Activated CD8-positive, alpha-beta memory T cell treated with anti-CD3 and anti-CD28 coated beads, Interleukin-2, amount 50 U/mL, for 1 hour (primary cell): ENCODE measurements around the gene PTGES2.
"Not testable (repeated sequence)": the region's sequence is repeated elsewhere in the genome, so short reads cannot be mapped to it uniquely, and the experiment has no call there.

Source experiments
- DNase-seq: peaks from one replicate; pipeline ENCODE4 v3.0.0-alpha.2; 2020; ENCODE audit errors: extremely low read depth

PTGES2 gene

DNA sequence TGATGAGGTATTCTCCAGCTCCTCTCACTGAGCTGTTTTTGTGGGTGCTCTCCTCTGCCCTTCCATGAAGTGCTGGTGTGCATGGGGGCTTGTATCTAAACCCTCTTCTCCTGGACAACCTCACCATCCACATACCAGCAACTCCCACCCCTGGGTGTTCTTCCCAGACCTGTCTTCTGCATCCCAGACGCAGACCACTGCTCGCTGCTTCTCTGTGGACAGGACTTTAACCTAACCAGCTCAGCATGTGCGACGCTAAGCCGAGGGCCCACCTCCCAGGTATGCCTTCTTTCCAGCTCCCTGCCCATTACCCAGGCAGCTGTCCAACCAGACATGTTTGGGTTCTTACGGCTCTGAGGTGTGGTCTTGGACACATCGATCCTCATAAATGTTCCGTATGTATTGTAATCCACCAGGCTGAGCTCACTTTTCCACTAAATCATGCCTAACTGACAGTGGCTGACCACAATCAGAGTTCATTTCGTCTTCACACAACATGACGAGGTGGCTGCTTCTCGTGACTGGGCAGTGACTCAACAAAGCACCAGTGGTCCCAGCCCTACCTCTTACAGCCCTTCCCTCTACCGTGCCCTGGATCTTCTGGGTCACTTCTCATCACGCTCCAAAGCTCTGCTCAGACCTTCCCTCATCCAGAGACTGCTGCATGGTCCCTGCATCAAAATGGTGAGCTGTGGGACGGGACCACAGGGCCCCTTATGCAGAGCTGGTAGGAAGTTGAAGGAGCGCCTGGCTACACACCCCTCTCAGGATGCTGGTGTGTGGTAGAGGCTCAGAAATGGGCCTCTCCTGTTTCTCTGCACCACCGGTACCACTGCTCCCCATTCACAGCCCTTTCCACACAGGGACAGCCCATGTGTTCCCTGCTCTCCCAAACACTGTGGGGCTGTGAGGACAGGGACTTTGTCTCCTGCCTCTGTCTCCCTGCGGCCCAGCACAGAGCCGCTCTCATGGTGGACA is 9.6 kb upstream of the PTGES2 start:
- DNase-seq, result no peak

DNA sequence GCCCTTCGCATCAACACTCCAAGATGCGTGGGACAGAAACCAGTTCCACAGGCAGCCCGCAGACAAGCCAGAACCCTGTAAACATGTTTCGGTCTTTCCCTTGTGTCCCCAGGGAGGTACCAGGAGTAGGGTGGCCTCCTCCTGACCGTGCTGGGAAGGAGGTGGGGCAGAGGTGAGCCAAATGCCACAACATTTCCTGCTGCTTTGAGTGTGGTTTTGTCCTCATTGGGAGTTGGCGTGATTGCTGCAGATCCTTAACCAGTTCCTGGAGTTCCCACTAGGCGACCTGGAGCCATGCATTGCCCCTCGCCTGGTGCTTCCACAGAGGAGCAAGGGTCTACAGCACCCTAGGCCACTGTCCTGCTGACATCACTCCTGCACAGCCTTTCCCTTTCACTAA is 8.0 kb upstream of the PTGES2 start:
- DNase-seq, result not testable (repeated sequence)

DNA sequence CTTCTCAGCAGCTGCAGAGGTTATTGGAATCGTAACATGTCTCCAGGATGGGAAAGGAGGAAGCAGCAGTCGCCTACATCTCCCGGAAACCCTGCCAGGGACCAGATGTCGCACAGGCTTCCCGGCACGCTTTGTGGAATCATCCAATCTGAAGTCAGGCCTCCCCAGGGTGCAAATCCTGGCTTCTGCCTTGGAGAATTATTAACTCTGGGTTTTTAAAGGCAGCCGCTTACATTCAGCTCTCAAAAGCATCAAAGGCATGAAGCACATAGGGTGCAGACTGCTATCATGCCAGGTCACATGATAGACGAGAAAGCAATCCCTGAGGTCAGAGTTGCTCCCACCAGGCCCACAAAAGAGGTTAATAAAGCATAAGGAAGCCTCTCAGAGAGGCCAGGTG is 4.6 kb upstream of the PTGES2 start:
- not testable (repeated sequence) for DNase-seq

DNA sequence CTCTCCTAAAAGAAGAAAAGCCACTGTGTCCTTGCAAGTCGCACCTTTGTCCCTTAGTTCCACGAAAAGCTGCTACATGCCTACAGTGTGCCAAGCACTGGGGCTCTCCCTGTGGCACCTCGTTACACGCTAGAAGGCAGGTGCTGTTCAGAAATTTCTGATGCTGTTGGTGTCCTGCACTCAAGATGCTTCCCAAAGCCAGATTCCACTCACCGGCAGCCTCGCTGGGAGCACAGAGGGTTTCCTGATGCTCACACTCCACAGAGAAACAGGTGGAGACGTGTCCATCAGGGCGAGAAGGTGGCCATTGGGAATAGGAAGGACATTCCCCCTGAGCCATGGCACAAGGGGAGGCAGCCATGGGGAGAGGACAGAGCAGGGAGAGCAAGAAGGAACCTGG is 3.8 kb upstream of the PTGES2 start:
- DNase-seq, result not testable (repeated sequence)

DNA sequence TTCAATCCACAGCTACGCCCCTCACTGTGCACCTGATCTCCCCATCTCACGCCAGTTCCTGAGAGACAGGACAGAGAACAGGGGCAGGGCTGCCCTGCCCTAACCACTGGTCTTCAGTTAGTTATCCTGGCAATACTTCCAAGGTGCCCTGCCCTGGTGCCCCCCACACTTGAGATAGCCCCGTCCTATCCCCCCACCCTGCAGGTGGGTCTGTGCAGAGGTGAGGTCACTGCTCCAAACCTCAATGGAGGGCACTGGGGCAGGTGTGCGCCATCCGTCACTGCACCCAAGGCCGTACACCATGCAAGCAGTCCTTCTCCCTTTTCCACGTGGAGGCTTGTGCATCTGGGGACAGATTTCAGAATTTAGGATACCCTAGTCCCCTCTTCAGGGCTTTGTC is 3.1 kb upstream of the PTGES2 start:
- DNase-seq, result not testable (repeated sequence)

DNA sequence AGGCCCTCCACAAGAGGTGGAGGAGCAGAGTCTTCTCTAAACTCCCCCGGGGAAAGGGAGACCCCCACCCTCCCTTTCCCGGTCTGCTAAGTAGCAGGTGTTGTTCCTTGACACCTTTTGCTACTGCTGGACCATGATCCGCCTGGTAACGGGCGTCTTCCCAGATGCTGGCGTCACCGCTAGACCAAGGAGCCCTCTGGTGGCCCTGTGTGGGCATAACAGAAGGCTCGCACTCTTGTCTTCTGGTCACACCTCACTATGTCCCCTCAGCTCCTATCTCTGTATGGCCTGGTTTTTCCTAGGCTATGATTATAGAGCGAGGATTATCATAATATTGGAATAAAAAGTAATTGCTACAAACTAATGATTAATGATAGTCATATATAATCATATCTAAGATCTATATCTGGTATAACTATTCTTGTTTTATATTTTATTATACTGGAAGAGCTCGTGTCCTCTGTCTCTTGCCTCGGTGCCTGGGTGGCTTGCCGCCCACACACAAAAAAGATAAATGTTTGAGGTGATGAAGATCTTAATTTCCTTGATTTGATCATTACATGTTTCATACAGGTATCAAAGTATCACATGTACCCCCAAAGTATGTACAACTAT is 2.6 kb upstream of the PTGES2 start:
- not testable (repeated sequence) for DNase-seq

DNA sequence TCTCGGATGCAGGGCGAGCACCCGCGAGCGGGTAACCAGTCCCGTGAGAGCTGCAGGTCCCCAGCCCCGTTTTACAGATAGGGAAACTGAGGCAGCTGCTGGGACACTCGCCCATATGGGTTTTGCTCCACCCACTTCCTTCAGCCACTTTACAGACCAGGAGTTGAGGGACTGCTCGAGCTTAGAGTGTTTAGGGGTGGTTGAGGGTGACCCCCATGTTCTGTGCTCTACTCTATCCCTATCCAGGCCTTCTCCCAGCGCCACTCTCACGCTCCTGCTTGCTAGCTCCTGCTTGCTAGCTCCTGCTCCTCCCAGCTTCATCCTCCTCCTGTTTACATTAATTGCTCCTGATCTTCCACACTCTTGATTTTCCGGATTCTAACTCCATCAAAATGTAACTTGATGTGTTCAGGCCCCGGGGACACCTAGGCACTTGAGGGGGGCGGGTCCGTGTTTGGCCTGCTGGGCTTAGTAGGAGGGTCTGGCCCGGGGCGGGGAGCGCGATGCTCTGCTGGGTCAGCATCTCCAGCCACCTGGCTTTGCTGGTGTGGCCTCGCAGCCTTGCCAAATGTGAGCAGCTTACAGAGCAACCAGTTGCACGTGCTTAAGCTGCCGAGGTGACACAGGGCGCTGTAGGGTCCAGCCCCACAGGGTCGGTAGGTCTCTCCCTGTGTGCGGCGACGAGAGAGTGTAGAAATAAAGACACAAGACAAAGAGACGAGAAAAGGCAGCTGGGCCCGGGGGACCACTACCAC is 1.5 kb upstream of the PTGES2 start:
- DNase-seq, result no peak

DNA sequence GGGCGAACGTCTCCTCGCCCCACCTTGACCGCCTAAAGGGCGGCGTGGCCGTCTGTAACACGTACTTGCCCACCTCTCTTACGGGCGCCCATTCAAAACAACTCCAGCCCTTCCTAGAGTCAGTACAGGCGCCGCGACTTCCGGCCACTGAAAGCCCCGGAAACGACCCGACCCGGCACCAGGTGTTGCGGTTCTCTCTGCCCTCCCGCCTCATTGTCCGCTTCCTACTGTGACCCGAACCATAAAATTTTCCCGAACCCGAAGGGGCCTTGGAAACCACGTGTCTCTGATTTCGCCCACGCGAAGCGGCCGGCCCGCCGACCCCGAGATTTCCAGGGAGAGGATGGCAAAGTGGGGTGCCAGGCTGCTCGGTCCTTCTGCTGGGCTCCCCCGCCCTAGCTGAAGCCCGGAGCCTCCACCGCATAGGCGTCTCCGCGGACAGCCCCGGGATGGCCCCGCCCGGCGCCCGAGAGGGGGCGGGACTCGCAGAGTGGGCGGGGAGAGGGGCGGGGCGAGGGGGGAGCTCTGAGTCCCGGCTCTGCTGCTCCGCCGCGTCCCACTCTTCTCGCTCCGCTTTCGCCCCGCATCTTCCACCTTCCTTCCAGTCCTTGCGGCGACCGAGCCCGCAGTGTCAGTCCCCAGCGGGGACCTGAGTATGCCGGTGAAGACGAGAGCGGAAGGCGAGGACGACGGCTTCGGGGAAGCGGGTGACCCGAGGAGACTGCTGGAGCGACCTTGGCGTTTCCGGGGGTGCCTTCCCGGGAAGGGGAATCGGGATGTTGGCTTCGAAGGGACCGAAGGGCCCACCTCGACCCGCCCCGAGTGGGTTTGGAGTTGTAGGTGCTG is 684 bp upstream of the PTGES2 start:
- peak; percentile 65 for DNase-seq

DNA sequence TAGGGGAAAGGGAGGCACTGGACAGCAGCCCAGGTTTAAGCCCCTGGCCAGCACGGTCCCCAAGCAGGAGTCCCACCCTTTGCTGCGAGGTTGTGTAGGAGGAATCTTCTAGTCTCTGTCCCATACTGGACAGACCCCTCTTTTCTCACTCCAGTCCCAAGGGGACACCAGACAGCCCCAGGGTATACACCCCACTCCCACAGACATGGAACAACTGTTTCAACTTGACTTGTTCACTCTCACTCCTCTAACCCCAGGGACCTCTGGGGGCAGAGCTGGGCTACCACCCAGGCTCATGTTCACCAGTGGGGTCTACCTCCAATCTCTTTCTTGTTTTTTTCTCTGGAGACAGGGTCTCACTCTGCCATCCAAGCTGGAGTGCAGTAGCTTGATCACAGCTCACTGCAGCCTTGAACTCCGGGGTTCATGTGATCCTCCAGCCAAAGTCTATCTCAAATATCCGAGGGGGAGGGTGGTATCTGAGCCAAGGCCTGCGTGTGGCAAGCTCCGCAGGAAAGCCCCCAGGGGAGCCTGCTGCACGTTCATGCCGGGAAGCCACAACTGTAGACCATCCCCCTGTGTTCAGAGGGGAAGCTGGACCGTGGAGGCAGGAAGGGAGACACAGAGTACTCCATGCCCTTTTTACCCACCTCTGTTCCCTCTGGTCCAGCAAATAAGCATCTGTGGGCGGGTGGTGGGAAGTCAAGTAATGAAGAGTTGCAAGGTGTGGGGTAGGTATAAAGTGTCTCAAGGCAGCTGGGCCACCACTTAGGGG is 1.8 kb downstream of the PTGES2 start:
- no peak for DNase-seq

DNA sequence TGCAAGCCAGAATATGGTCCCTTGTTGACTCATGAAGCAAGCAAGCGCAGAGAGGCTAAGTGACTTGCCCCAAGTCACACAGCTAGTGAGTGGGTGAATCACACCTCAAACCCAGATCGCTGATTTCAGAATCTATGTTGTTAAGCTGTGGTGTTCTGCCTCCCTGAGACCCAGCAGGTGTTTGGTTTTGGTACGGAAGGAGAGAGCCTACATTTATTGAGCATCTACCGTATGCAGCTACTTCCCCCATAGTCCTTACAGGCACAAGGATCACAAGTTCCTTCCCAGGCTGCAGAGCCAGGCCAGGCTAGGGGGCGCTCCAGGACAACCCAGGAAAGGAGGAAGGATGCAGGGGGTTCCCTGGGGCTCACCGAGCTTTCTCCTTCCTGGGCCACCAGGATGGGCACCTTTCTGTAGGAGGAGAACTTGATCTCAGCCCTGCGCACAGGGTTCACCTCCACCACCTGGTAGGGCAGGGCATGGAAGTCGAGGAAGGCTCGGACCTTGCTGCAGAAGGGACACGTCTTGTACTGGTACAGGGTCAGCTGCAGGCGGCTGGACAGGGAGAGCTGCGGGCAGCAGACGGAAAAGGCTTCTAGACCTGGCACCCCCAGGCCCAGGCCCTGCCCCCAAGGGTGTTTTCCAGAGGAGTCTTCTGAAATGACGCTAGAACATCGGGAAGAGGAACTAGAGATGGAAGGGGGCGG is 2.5 kb downstream of the PTGES2 start:
- no peak for DNase-seq

DNA sequence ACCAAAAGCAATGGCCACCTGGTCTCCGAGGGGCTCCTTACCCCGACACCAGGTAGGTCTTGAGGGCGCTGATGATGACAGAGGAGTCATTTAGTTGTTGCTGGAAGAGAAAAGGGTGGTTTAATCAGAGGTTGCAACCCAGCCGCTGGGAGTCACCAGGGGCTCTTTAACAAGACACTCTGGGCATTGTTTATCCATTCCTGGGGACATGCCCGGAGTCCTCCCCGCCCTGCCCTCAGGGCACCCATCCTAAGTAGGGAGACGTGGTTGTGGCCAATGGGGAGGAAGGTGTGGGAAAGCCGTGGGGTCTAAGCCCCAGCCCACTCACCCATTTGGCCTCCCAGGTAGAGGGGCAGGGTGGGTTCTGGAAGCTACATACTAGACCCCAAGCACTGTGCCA is 3.1 kb downstream of the PTGES2 start:
- no peak for DNase-seq

DNA sequence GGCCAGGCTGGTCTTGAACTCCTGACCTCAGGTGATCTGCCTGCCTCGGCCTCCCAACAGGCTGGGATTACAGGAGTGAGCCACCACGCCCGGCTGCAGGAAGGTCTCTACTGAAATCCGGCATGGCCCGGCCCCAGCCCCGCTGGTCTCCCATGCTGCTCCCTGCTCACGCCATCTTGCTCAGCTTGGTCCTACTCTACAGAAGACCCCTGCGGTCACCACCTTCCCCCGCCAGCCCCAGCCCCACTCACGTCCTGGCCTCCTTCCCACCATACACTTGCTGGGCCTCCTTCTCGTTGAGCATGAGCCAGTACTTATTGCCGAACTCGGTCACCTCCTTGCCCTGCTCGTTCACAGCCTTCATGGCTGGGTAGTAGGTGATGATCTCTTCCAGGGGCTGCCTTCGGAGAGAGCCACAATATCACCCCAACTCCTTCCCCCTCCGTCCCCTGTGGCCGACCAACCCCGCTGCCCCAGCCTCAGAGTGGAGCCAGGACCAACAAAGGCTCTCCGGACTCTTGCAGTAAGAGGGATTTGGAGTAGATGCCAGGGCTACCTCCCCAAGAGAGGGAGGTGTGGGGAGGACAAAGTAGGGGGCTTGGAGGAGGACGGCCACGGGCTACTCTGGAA is 4.0 kb downstream of the PTGES2 start:
- no peak for DNase-seq

DNA sequence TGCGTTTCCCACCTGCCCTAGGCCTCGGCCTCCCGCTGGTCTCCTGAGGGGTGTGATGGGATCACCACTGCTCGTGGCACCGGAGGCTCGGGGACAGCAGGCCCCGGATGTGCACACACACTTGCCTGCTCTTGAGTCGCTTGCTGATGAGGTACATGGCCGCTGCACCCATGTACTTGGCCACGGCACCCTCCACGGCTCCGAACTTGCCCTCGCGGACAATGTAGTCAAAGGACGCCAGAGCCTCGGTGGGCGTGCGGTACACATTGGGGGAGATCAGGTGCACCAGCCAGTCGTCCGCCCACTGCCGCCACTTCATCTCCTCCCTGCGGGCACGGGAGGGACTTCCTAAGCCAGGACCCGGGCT is 4.7 kb downstream of the PTGES2 start:
- DNase-seq, result no peak

DNA sequence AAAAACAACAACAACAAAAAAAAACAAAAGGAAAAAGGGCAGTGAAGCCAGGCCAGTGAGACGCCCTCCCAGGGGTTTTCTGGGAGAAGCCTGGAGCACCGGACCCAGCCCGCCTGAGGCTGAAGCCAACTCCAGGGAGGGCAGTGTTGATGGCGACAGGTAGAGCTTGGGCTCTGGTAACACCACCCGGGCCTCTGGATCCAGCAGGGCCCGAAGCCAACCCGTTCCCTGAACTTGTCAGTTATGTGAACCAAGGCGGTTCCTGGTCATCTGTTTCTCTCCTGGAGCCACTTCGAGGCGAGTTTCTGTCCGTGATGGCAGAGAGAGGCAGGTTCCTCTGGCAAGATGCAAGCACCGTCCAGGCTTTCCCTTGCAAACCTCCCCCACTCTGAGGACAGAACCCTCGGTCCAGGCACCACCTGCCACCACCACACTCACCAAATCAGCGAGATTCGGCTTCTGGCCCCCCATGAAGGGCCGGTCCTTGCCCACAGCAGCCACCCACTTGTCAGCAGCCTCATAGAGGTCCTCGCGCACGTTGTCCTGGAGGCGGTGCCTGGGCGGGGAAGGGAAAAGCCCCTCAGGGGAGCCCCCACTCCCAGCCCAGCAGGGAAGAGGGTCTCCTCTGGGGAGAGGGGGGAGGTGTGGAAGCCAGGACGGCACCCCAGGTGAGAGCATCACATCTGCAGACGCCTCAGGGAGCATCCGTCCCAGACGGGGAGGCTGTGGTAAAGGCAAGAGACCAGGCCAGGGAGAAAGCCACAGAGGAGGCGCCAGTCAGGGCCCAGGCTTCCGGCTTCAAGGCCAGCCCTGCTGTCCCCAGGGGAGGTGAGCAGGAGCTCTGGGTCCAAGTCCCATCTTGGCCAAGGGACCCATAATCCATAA is 5.4 kb downstream of the PTGES2 start:
- DNase-seq, result no peak

DNA sequence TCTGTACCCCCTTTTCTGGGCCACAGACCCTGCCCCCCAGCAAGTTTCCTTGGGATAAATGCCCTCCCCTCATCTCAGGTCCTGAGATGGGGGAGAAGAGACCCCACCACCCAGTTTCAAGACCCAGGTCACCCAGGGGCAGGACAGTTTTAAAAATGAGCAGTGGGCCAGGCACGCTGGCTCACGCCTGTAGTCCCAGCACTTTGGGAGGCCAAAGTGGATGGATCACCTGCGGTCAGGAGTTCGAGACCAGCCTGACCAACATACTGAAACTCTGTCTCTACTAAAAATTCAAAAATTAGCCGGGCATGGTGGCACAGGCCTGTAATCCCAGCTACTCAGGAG is 6.1 kb downstream of the PTGES2 start:
- no peak for DNase-seq

DNA sequence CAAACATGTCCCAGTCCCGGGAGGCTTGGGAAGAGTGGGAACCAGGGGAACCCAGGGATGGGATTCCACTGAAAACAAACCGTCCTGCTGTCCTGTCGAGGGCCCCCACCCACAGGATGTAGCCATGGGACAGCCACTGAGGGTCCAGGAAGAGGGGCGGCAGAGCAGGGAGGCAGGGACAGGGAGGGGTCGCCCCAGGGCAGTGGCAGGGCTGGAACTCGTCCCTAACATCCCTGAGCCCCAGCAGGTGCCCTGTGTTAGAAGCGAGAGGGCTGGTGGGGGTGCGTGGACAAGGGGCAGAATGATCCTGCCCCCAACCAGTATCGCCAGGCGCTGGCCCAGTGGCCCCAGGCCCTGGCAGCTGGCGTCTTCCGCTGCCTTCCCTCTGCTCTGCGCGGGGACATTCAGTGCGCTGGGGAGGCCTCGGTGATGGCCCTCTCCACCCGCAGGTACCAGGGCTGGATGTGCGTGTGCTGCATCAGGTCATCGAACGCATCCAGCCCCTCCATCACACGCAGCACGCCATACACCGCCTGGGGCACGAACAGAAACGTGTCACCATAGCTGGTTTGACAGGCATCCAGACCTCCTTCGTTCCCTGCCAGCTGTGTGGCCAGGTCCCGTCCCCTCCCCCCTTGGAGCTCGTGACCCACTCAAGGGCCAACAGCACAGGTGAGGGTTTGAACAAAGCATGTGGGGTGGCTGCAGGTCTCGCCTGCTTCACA is 6.6 kb downstream of the PTGES2 start:
- DNase-seq, result no peak

DNA sequence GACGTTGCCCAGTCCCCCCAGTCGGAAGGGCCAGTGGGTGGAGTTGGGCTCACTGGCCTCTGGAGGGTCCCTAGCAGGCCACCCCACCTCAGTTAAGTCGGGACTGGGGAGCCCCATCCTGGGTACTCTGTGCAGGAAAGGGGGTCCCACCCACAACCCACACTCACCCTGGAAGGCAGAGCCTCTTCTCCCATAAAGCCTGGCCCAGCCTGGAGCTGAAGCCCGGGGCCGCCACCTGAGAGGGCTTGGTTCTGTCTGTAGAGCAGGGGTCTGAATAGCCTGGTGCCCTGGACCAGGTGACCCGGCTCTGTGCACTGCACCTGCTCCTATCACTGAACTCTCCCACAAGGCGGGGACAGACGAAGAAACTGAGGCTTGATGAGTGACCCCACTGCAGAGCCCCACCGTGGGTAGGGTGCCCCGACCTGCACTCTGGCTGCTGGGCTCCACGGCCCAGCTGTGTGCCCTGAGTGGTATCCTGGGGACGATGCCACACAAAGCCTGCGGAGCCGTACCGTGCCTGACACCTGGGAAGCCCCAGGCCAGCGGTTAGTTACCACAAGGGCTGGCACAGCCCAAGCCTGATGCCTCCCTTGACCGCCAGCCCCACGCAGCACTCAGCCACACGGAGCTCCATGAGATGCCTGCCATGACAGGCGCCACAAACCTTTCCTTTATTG is 7.3 kb downstream of the PTGES2 start:
- no peak for DNase-seq
